ENCODE results near the gene GRAMD1B. TPM values are rescaled to one million over a fixed set of nuclear protein-coding genes. Genes with fewer than 3 reads are reported as not detected.

GRAMD1B gene
- total RNA-seq, 1 donor from 2014 or later: 8.8 TPM

DNA sequence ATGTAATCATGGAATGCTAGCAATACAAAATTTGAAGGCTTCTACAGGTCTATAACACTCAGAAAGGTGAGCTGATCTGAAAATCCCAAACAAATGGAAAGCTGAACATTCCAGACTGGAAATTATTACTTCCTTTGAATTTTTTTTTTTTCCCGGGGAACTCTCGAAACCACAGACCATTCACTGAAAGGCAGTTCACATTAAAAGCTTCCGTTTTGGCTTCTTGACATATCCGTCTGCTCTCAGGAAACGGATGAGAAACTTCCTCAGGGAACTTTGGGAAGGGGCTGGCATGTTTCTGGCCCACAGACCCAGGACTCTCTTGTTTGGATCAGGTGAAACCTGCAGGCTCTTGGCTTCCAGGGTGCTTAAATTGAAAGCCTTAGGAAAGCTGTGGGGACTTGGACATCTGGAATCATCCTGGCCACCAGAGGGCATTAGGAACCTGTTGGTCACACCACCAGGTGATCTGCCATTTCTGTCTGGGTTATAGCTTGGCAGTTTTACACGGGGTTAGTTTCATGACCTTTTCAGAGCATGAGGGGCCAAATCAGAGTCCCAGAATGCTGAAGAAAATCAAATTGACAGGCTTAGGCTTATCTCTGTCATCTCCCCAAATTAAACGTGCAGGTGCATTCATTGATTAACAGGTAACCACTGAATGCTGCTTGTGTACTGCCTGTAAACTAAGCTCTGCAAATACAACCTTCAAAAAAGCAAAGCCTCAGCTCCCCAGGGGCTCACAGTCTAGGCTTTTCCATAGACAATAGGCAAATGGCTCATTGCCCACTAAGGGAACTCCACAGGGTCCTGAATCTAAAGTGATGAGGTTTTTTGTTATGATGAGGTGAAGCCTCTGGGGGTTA lies 22.7 kb upstream of the GRAMD1B start:
- Histone ChIP-seq H3K4me3 (ENCODE audit: low read depth, low read length) (no peak overlapping the region), H3K27me3 (ENCODE audit: control insufficient read depth, insufficient read depth, low read length) (peaks cover 3% of the 10 kb centered on the region), H3K36me3 (ENCODE audit: control insufficient read depth, insufficient read depth, low read length) (no peaks in the 10 kb centered on the region)
- no peak for DNase-seq (ENCODE audit: low read depth)
- TF ChIP-seq CTCF (IDR thresholded peaks at IDR 0.05; ENCODE audit: insufficient read depth, low read length, poor library complexity, severe bottlenecking): peak; percentile 79

DNA sequence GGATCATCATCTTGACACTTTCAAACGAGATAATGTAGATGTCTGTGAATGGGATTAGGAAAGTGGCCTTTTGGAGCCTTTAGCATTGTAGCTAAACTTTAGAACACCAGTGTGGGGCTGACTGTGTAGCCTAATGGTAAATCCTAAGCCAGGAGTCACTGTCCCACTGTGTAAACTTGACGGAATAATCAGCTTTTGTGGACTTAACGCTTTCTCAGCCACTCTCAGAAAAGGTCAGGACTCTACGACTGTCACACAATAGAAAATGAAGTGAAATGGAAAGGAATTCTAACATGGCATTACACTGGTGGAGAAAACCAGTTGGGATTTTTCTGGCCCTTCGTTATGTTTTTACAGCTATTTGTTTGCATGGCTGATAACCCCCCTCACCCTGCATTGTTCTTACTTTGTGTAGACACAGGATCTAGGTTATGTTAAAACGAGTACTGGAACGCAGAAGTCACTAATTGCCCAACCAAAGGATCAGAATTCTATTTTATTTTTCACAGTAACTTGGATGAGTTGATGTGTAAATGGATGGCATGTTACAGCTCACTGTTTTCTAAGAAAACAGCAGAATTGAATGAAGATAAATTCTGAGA lies 22.0 kb upstream of the GRAMD1B start:
- TF ChIP-seq CTCF (IDR thresholded peaks at IDR 0.05; ENCODE audit: insufficient read depth, low read length, poor library complexity, severe bottlenecking): no peak
- Histone ChIP-seq H3K27me3 (ENCODE audit: control insufficient read depth, insufficient read depth, low read length) (peaks cover 3% of the 10 kb centered on the region), H3K36me3 (ENCODE audit: control insufficient read depth, insufficient read depth, low read length) (no peaks in the 10 kb centered on the region), H3K4me3 (ENCODE audit: low read depth, low read length) (no peak overlapping the region)
- no peak for DNase-seq (ENCODE audit: low read depth)

GRCh38 chr11:123408619-123409455 lies 21.2 kb upstream of the GRAMD1B start:
- no peak for TF ChIP-seq CTCF (IDR thresholded peaks at IDR 0.05; ENCODE audit: insufficient read depth, low read length, poor library complexity, severe bottlenecking)
- Histone ChIP-seq H3K27me3 (ENCODE audit: control insufficient read depth, insufficient read depth, low read length) (peaks cover 3% of the 10 kb centered on the region), H3K36me3 (ENCODE audit: control insufficient read depth, insufficient read depth, low read length) (no peaks in the 10 kb centered on the region), H3K4me3 (ENCODE audit: low read depth, low read length) (no peak overlapping the region)
- no peak for DNase-seq (ENCODE audit: low read depth)

- peaks cover 3% of the 10 kb centered on the region for H3K27me3 ChIP-seq (ENCODE audit: control insufficient read depth, insufficient read depth, low read length)
- no peaks in the 10 kb centered on the region for H3K36me3 ChIP-seq (ENCODE audit: control insufficient read depth, insufficient read depth, low read length)
- no peak for TF ChIP-seq CTCF (IDR thresholded peaks at IDR 0.05; ENCODE audit: insufficient read depth, low read length, poor library complexity, severe bottlenecking)
- no peak for DNase-seq (ENCODE audit: low read depth)
- no peak overlapping the region for H3K4me3 ChIP-seq (ENCODE audit: low read depth, low read length)
Observed at GRCh38 chr11:123409456-123410217, 20.4 kb upstream of the GRAMD1B start.

DNA sequence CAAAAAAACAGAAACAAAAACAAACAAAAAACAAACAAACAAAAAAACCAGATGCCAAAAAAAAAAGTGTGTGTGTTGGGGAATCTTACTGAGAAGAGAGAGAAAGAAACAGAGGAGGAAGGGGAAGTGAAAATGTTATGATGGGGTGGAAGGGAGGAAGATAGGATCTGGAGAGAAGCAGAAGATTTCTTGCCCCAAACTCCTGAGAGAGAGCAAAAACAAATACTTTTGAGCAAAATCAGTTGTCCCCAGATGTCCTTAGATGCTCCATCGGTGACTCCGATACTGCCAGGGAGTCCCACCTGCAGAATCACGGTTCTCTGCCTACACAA lies 19.9 kb upstream of the GRAMD1B start:
- no peak overlapping the region for H3K4me3 ChIP-seq (ENCODE audit: low read depth, low read length)
- DNase-seq (ENCODE audit: low read depth): no peak
- TF ChIP-seq CTCF (IDR thresholded peaks at IDR 0.05; ENCODE audit: insufficient read depth, low read length, poor library complexity, severe bottlenecking): no peak
- H3K36me3 ChIP-seq (ENCODE audit: control insufficient read depth, insufficient read depth, low read length): no peaks in the 10 kb centered on the region
- H3K27me3 ChIP-seq (ENCODE audit: control insufficient read depth, insufficient read depth, low read length): peaks cover 3% of the 10 kb centered on the region
